Kidney (tissue), 14 donors: Measurements from ENCODE around the gene MLN. TPM values are rescaled to one million over a fixed set of nuclear protein-coding genes. Genes with fewer than 3 reads are reported as not detected.

Experiments
- DNase-seq, 5 donors: peaks; one replicate each; pipeline ENCODE4 v3.0.0-alpha.2; 2013 to 2020
- FAIRE-seq: peaks from 2 replicates; lab custom pipeline; 2012; peaks lifted over from hg19 to GRCh38; lab: Jason Lieb, UNC
- H3K27ac ChIP-seq, 2 donors: one replicate each; pipeline ENCODE4 v1.7.0; 2013; ENCODE audit warnings: low read depth in 2 of 2, low read length in 2 of 2, inconsistent platforms in 1 of 2
- H3K27me3 ChIP-seq: one replicate; pipeline ENCODE4 v1.7.1; 2013; ENCODE audit warnings: low read length, inconsistent platforms; ENCODE audit not compliant: control insufficient read depth, insufficient read depth
- H3K36me3 ChIP-seq, 3 donors: one replicate each; pipeline versions ENCODE4 v1.7.0 to v1.7.1; 2013; ENCODE audit warnings: low read length in 3 of 3, control low read depth in 1 of 3, inconsistent platforms in 1 of 3; ENCODE audit not compliant: insufficient read depth in 3 of 3, control insufficient read depth in 2 of 3
- H3K4me1 ChIP-seq, 3 donors: one replicate each; pipeline versions ENCODE4 v1.7.0 to v1.7.1; 2013; ENCODE audit warnings: low read length in 3 of 3, inconsistent platforms in 1 of 3, low read depth in 1 of 3; ENCODE audit not compliant: control insufficient read depth in 2 of 3, insufficient read depth in 2 of 3
- H3K4me3 ChIP-seq, 3 donors: one replicate each; pipeline versions ENCODE4 v1.7.0 to v1.8.1; 2013; ENCODE audit warnings: low read length in 3 of 3, control low read depth in 1 of 3, inconsistent platforms in 1 of 3
- H3K9ac ChIP-seq, 3 donors: one replicate each; pipeline versions ENCODE4 v1.7.0 to v1.7.1; 2013; ENCODE audit warnings: low read length in 3 of 3, control low read depth in 1 of 3, inconsistent platforms in 1 of 3
- H3K9me3 ChIP-seq, 3 donors: one replicate each; pipeline versions ENCODE4 v1.7.0 to v1.7.1; 2013; ENCODE audit warnings: low read length in 3 of 3, control low read depth in 1 of 3, inconsistent platforms in 1 of 3; ENCODE audit not compliant: control insufficient read depth in 2 of 3, insufficient read depth in 1 of 3
- intact Hi-C: fragments of 100-400 bp; cut with DNase I; formaldehyde crosslinking; loops from one replicate; pipeline ENCODE4 v1.11.1; 2022
- polyA plus RNA-seq: library from polyadenylated mRNA; stranded (reverse); fragments of 350-450 nt; fragmentation: Illumina TruSeq; extraction: RNeasy Lipid Tissue Mini Kit (QIAGEN cat#74804); gene quantifications from one replicate; pipeline ENCODE4 v1.2.3, GENCODE V29; 2014; ENCODE audit warnings: low read depth, low replicate concordance; ENCODE audit not compliant: insufficient read depth
- total RNA-seq: library from RNA; stranded (reverse); fragmentation: NEBNext Ultra II Directional; extraction: Animal tissue kit (Norgen Biotek cat#: 25700); gene quantifications from one replicate; pipeline ENCODE4 v1.2.1, GENCODE V29; 2021
- TF ChIP-seq, protein P1 (sequence below): IDR thresholded peaks from 3 replicates; pipeline ENCODE4 v1.5.1; 2012; ENCODE audit warnings: mild to moderate bottlenecking, moderate library complexity, borderline replicate concordance; ENCODE audit not compliant: insufficient read depth; ENCODE audit errors: extremely low read depth
- donor health status: control.
- donor health status: control.
- donor health status: control.
- donor health status: control.
- donor health status: control.
- donor health status: DM: yes; HTN: yes; CAD: no.
- donor health status: Normal renal cell carcinoma (clear cell type).

MLN gene
- total and polyA plus RNA-seq, 2 donors from 2014 or later = not detected

GRCh38 chr6:33786736-33787135 lies 17.1 kb downstream of the MLN start:
- intact Hi-C loops = no loop called here
- no peak overlapping the region for H3K4me3 ChIP-seq

DNA sequence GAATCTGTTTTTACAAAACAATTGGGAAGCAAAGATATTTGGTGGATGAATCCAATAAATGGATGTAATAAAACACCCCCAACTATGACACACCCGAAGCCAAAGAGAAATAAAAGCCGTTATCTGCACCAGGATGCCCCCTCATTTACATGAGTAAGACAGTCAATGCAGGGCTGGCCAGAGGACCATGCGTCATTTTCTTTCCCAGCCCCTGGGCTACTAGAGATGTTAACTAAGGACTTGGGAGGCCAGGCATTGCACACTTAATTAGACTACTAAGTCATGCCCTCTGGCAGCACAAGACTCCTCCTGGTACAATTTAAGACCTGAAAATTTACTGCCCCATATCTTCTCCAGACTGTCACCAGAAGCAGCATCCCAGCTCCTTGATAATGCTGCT lies 18.0 kb downstream of the MLN start:
- Histone ChIP-seq H3K36me3 (peaks cover 7 to 30% (median 13%) of the 10 kb centered on the region in 3 donors), H3K9ac (no peak overlapping the region), H3K27ac (no peak overlapping the region), H3K27me3 (no peaks in the 10 kb centered on the region), H3K4me3 (no peak overlapping the region), H3K9me3 (no peaks in the 10 kb centered on the region), H3K4me1 (peaks cover 7 to 24% (median 16%) of the 10 kb centered on the region in 3 donors)
- TF ChIP-seq, protein P1, sequence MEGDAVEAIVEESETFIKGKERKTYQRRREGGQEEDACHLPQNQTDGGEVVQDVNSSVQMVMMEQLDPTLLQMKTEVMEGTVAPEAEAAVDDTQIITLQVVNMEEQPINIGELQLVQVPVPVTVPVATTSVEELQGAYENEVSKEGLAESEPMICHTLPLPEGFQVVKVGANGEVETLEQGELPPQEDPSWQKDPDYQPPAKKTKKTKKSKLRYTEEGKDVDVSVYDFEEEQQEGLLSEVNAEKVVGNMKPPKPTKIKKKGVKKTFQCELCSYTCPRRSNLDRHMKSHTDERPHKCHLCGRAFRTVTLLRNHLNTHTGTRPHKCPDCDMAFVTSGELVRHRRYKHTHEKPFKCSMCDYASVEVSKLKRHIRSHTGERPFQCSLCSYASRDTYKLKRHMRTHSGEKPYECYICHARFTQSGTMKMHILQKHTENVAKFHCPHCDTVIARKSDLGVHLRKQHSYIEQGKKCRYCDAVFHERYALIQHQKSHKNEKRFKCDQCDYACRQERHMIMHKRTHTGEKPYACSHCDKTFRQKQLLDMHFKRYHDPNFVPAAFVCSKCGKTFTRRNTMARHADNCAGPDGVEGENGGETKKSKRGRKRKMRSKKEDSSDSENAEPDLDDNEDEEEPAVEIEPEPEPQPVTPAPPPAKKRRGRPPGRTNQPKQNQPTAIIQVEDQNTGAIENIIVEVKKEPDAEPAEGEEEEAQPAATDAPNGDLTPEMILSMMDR = no peak
- FAIRE-seq = no peak
- no peak for DNase-seq
- intact Hi-C loops = no loop called here

More at GRCh38 chr6:33786736-33787135, 17.1 kb downstream of the MLN start:
- Histone ChIP-seq H3K27me3 (no peaks in the 10 kb centered on the region), H3K27ac (no peak overlapping the region), H3K9me3 (no peaks in the 10 kb centered on the region), H3K4me1 (peaks cover 7 to 24% (median 16%) of the 10 kb centered on the region in 3 donors), H3K9ac (peak overlapping the region in 2 of 3 donors; percentile 45 to 79), H3K36me3 (peaks cover 7 to 28% (median 13%) of the 10 kb centered on the region in 3 donors)
- FAIRE-seq (no peak), DNase-seq (no peak)
- TF ChIP-seq, protein P1 = no peak

DNA sequence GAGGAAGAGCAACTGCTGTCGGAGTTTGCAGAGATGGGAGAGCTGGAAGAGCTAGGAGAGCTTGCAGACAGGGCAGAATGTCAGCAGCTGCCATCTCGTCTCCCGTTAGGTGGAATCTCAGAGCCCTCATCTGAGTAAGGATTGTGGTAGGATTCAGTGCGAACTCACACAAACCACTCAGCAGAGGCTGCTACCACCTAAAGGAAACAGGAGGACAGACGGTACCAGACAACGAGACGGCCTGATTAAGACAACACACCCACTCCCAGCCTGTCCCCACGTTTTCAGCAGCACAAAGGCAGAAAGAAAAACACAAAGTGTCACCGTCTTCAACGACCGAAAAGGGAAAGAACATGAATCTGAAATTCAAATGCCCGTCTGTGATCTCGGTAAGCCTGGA lies 19.0 kb downstream of the MLN start:
- DNase-seq = peak in 1 of 5 donors; percentile 22
- H3K36me3 ChIP-seq = peaks cover 9 to 39% (median 21%) of the 10 kb centered on the region in 3 donors
- H3K9me3 ChIP-seq = no peaks in the 10 kb centered on the region
- intact Hi-C loops = no loop called here
- H3K4me1 ChIP-seq = peaks cover 7 to 24% (median 16%) of the 10 kb centered on the region in 3 donors
- FAIRE-seq = no peak
- no peak overlapping the region for H3K4me3 ChIP-seq
- peak overlapping the region in 1 of 3 donors; percentile 9 for H3K9ac ChIP-seq
- TF ChIP-seq, protein P1 = no peak
- H3K27me3 ChIP-seq = no peaks in the 10 kb centered on the region
- H3K27ac ChIP-seq = no peak overlapping the region
